Effector memory CD8-positive, alpha-beta T cell (primary cell): Measurements from ENCODE around the gene TCERG1L.

Experiments used
- ATAC-seq: fragments of 150-1000 bp; cut with Tn5 transposase; replicated peaks from 2 replicates; pipeline ENCODE4 v1.10.0; 2021; ENCODE audit warnings: mild to moderate bottlenecking, moderate library complexity
- DNase-seq, 3 experiments: peaks; one replicate each; pipeline ENCODE4 v3.0.0; 2021
- H3K27ac Mint-ChIP-seq, 2 donors: one replicate each; pipeline ENCODE4 v1.8.0; 2022; ENCODE audit warnings: mild to moderate bottlenecking in 2 of 2, mixed read lengths in 2 of 2, moderate library complexity in 2 of 2
- H3K27me3 Mint-ChIP-seq, 2 donors: one replicate each; pipeline ENCODE4 v1.8.0; 2022; ENCODE audit warnings: mixed read lengths in 2 of 2
- H3K36me3 Mint-ChIP-seq: one replicate; pipeline ENCODE4 v1.8.0; 2022; ENCODE audit warnings: mild to moderate bottlenecking, moderate library complexity, mixed read lengths; ENCODE audit not compliant: insufficient read depth
- H3K4me1 Mint-ChIP-seq, 2 donors: one replicate each; pipeline ENCODE4 v1.8.0; 2022; ENCODE audit warnings: low read depth in 2 of 2, mixed read lengths in 2 of 2
- H3K4me3 Mint-ChIP-seq, 2 donors: one replicate each; pipeline ENCODE4 v1.8.0; 2022; ENCODE audit warnings: mild to moderate bottlenecking in 2 of 2, mixed read lengths in 2 of 2, moderate library complexity in 2 of 2
- H3K9me3 Mint-ChIP-seq, 2 donors: one replicate each; pipeline ENCODE4 v1.8.0; 2022; ENCODE audit warnings: mixed read lengths in 2 of 2

Gene TCERG1L

GRCh38 chr10:131089861-131090260, 221.7 kb downstream of the TCERG1L start:
- Mint-ChIP-seq H3K27ac (no peak overlapping the region), H3K27me3 (no peaks in the 10 kb centered on the region), H3K4me1 (no peaks in the 10 kb centered on the region), H3K4me3 (no peak overlapping the region), H3K36me3 (no peaks in the 10 kb centered on the region), H3K9me3 (no peaks in the 10 kb centered on the region)
- ATAC-seq (no peak), DNase-seq (no peak)

- DNase-seq (no peak), ATAC-seq (no peak)
- H3K4me1 Mint-ChIP-seq = no peaks in the 10 kb centered on the region
- no peaks in the 10 kb centered on the region for H3K27me3 Mint-ChIP-seq
- H3K36me3 Mint-ChIP-seq = no peaks in the 10 kb centered on the region
- H3K9me3 Mint-ChIP-seq = no peaks in the 10 kb centered on the region
- no peak overlapping the region for H3K4me3 Mint-ChIP-seq
- no peak overlapping the region for H3K27ac Mint-ChIP-seq
Observed at GRCh38 chr10:131089150-131089549, 222.4 kb downstream of the TCERG1L start.

GRCh38 chr10:131088619-131089018, 222.9 kb downstream of the TCERG1L start:
- Mint-ChIP-seq H3K36me3 (no peaks in the 10 kb centered on the region), H3K4me3 (no peak overlapping the region), H3K4me1 (no peaks in the 10 kb centered on the region), H3K9me3 (peaks cover 0 to 4% of the 10 kb centered on the region in 2 donors), H3K27me3 (no peaks in the 10 kb centered on the region), H3K27ac (no peak overlapping the region)
- DNase-seq (no peak), ATAC-seq (no peak)

- Mint-ChIP-seq H3K4me3 (no peak overlapping the region), H3K36me3 (no peaks in the 10 kb centered on the region), H3K4me1 (no peaks in the 10 kb centered on the region), H3K9me3 (peaks cover 0 to 8% of the 10 kb centered on the region in 2 donors), H3K27me3 (no peaks in the 10 kb centered on the region), H3K27ac (no peak overlapping the region)
- DNase-seq (no peak), ATAC-seq (no peak)
Observed at GRCh38 chr10:131087464-131088215, 223.9 kb downstream of the TCERG1L start.

GRCh38 chr10:131086511-131086910, 225.0 kb downstream of the TCERG1L start:
- no peaks in the 10 kb centered on the region for H3K27me3 Mint-ChIP-seq
- H3K27ac Mint-ChIP-seq = no peak overlapping the region
- no peak overlapping the region for H3K4me3 Mint-ChIP-seq
- peaks cover 0 to 8% of the 10 kb centered on the region in 2 donors for H3K9me3 Mint-ChIP-seq
- ATAC-seq = no peak
- no peak for DNase-seq
- no peaks in the 10 kb centered on the region for H3K4me1 Mint-ChIP-seq
- H3K36me3 Mint-ChIP-seq = no peaks in the 10 kb centered on the region

GRCh38 chr10:131086094-131086493, 225.4 kb downstream of the TCERG1L start:
- DNase-seq (no peak), ATAC-seq (no peak)
- no peak overlapping the region for H3K4me3 Mint-ChIP-seq
- H3K4me1 Mint-ChIP-seq = no peaks in the 10 kb centered on the region
- H3K36me3 Mint-ChIP-seq = no peaks in the 10 kb centered on the region
- H3K9me3 Mint-ChIP-seq = peaks cover 0 to 8% of the 10 kb centered on the region in 2 donors
- H3K27ac Mint-ChIP-seq = no peak overlapping the region
- H3K27me3 Mint-ChIP-seq = no peaks in the 10 kb centered on the region

GRCh38 chr10:131085091-131085860, 226.2 kb downstream of the TCERG1L start:
- ATAC-seq (no peak), DNase-seq (no peak)
- Mint-ChIP-seq H3K27me3 (no peaks in the 10 kb centered on the region), H3K27ac (no peak overlapping the region), H3K36me3 (no peaks in the 10 kb centered on the region), H3K9me3 (peaks cover 0 to 8% of the 10 kb centered on the region in 2 donors), H3K4me1 (no peaks in the 10 kb centered on the region), H3K4me3 (no peak overlapping the region)

GRCh38 chr10:131084791-131085090, 226.8 kb downstream of the TCERG1L start:
- Mint-ChIP-seq H3K9me3 (peaks cover 0 to 8% of the 10 kb centered on the region in 2 donors), H3K27ac (no peak overlapping the region), H3K36me3 (no peaks in the 10 kb centered on the region), H3K4me3 (no peak overlapping the region), H3K4me1 (no peaks in the 10 kb centered on the region), H3K27me3 (no peaks in the 10 kb centered on the region)
- ATAC-seq = no peak
- DNase-seq = no peak

- Mint-ChIP-seq H3K27ac (no peak overlapping the region), H3K4me3 (no peak overlapping the region), H3K36me3 (no peaks in the 10 kb centered on the region)
Observed at GRCh38 chr10:131083915-131084790, 227.4 kb downstream of the TCERG1L start.

GRCh38 chr10:131082991-131083481, 228.5 kb downstream of the TCERG1L start:
- Mint-ChIP-seq H3K36me3 (no peaks in the 10 kb centered on the region), H3K4me1 (no peaks in the 10 kb centered on the region), H3K27ac (no peak overlapping the region), H3K27me3 (no peaks in the 10 kb centered on the region), H3K4me3 (no peak overlapping the region), H3K9me3 (peaks cover 0 to 8% of the 10 kb centered on the region in 2 donors)
- DNase-seq (no peak), ATAC-seq (no peak)

More at GRCh38 chr10:131083915-131084790, 227.4 kb downstream of the TCERG1L start:
- ATAC-seq (no peak), DNase-seq (no peak)
- peaks cover 0 to 8% of the 10 kb centered on the region in 2 donors for H3K9me3 Mint-ChIP-seq
- no peaks in the 10 kb centered on the region for H3K4me1 Mint-ChIP-seq
- H3K27me3 Mint-ChIP-seq = no peaks in the 10 kb centered on the region

- no peak for DNase-seq
- Mint-ChIP-seq H3K4me1 (no peaks in the 10 kb centered on the region), H3K27ac (no peak overlapping the region), H3K9me3 (peaks cover 0 to 8% of the 10 kb centered on the region in 2 donors), H3K36me3 (no peaks in the 10 kb centered on the region), H3K27me3 (no peaks in the 10 kb centered on the region), H3K4me3 (no peak overlapping the region)
- no peak for ATAC-seq
Observed at GRCh38 chr10:131082201-131082850, 229.2 kb downstream of the TCERG1L start.

GRCh38 chr10:131081786-131082185, 229.7 kb downstream of the TCERG1L start:
- Mint-ChIP-seq H3K4me1 (no peaks in the 10 kb centered on the region), H3K27me3 (no peaks in the 10 kb centered on the region), H3K27ac (no peak overlapping the region), H3K36me3 (no peaks in the 10 kb centered on the region), H3K4me3 (no peak overlapping the region), H3K9me3 (peaks cover 0 to 8% of the 10 kb centered on the region in 2 donors)
- DNase-seq (no peak), ATAC-seq (no peak)

GRCh38 chr10:131081376-131081775, 230.1 kb downstream of the TCERG1L start:
- no peak for ATAC-seq
- H3K4me3 Mint-ChIP-seq = no peak overlapping the region

More at GRCh38 chr10:131081376-131081775, 230.1 kb downstream of the TCERG1L start:
- Mint-ChIP-seq H3K27ac (no peak overlapping the region), H3K9me3 (peaks cover 0 to 8% of the 10 kb centered on the region in 2 donors), H3K36me3 (no peaks in the 10 kb centered on the region), H3K4me1 (no peaks in the 10 kb centered on the region), H3K27me3 (no peaks in the 10 kb centered on the region)
- DNase-seq = no peak
